GM23248 (cell line): ENCODE data around the gene TNRC6B. TPM values are rescaled to one million over a fixed set of nuclear protein-coding genes. Genes with fewer than 3 reads are reported as not detected.
A peak's percentile ranks its signal among the peaks of the same experiment; 100 is the strongest.

Experiments used
- DNase-seq: peaks from one replicate; pipeline ENCODE4 v3.0.0-alpha.2; 2015
- H2AFZ ChIP-seq: fragments of 200-600 bp; sonication (generic); 2 replicates; pipeline ENCODE4 v1.6.1; 2016; ENCODE audit warnings: antibody characterized with exemption
- H3F3A ChIP-seq: fragments of 200-600 bp; sonication (generic); 2 replicates; pipeline ENCODE4 v1.6.1; 2016; ENCODE audit warnings: mild to moderate bottlenecking, antibody characterized with exemption, mixed run types; ENCODE audit not compliant: insufficient read depth
- H3K27ac ChIP-seq: fragments of 200-600 bp; sonication (generic); 2 replicates; pipeline ENCODE4 v1.5.1; 2016; ENCODE audit warnings: mild to moderate bottlenecking
- H3K27me3 ChIP-seq: fragments of 200-600 bp; sonication (generic); replicated peaks from 2 replicates; pipeline ENCODE4 v1.6.1; 2016; ENCODE audit warnings: mild to moderate bottlenecking; ENCODE audit not compliant: insufficient read depth
- H3K36me3 ChIP-seq: fragments of 200-600 bp; sonication (generic); 2 replicates; pipeline ENCODE4 v1.6.1; 2016; ENCODE audit warnings: low read depth, mild to moderate bottlenecking
- H3K4me1 ChIP-seq: fragments of 200-600 bp; sonication (generic); 2 replicates; pipeline ENCODE4 v1.6.1; 2016; ENCODE audit warnings: mild to moderate bottlenecking; ENCODE audit not compliant: insufficient read depth
- H3K4me2 ChIP-seq: fragments of 200-600 bp; sonication (generic); one replicate; pipeline ENCODE4 v1.6.1; 2016; ENCODE audit warnings: mild to moderate bottlenecking; ENCODE audit not compliant: unreplicated experiment
- H3K4me3 ChIP-seq: fragments of 200-600 bp; sonication (generic); 2 replicates; pipeline ENCODE4 v1.5.1; 2016; ENCODE audit warnings: mild to moderate bottlenecking
- H3K79me2 ChIP-seq: fragments of 200-600 bp; sonication (generic); 2 replicates; pipeline ENCODE4 v1.6.1; 2016; ENCODE audit warnings: mild to moderate bottlenecking; ENCODE audit not compliant: insufficient read depth
- H3K9ac ChIP-seq: fragments of 200-600 bp; sonication (generic); 2 replicates; pipeline ENCODE4 v1.6.1; 2016; ENCODE audit warnings: mild to moderate bottlenecking
- H3K9me2 ChIP-seq: fragments of 200-600 bp; sonication (generic); 2 replicates; pipeline ENCODE4 v1.6.1; 2016; ENCODE audit warnings: mixed run types, mild to moderate bottlenecking, moderate library complexity; ENCODE audit not compliant: insufficient read depth
- H3K9me3 ChIP-seq: fragments of 200-600 bp; sonication (generic); one replicate; pipeline ENCODE4 v1.6.1; 2017; ENCODE audit warnings: low read depth
- H4K20me1 ChIP-seq: fragments of 200-600 bp; sonication (generic); 2 replicates; pipeline ENCODE4 v1.6.0; 2016; ENCODE audit not compliant: insufficient read depth
- EZH2 ChIP-seq: fragments of 200-600 bp; sonication (generic); IDR thresholded peaks from 2 replicates; pipeline ENCODE4 v1.6.1; 2018; ENCODE audit warnings: antibody characterized with exemption, mild to moderate bottlenecking; ENCODE audit not compliant: insufficient read depth, poor library complexity, severe bottlenecking
- EZH2phosphoT487 ChIP-seq: fragments of 200-600 bp; sonication (generic); IDR thresholded peaks from 2 replicates; pipeline ENCODE4 v1.6.1; 2018; ENCODE audit warnings: antibody characterized with exemption, moderate library complexity, mild to moderate bottlenecking, low read depth; ENCODE audit not compliant: insufficient read depth
- WGBS, 2 experiments: methylation state at CpG; one replicate each; pipeline ENCODE4 v1.1.6; 2015 to 2017; ENCODE audit warnings: low lambda C conversion rate in 2 of 2, low coverage in 1 of 2; ENCODE audit errors: missing lambda C conversion rate in 2 of 2; 5-methylcytosine and 5-hydroxymethylcytosine counted together
- in situ Hi-C: fragments of 300-500 bp; cut with MboI; formaldehyde crosslinking; loops from 2 replicates; pipeline ENCODE4 v1.15.0; 2020
- polyA plus RNA-seq: library from polyadenylated mRNA; unstranded; fragments of >200 nt; fragmentation: Nextera tagmentation; extraction: Ambion mirVana; gene quantifications from 2 replicates; pipeline ENCODE4 v1.2.1, GENCODE V29; 2016
- total RNA-seq: library from RNA; depleted of rRNA; stranded (reverse); fragments of >200 nt; shearing (Covaris generic); gene quantifications from 2 replicates; pipeline ENCODE4 v1.2.3, GENCODE V29; 2014

Gene TNRC6B
- total and polyA plus RNA-seq, 2 experiments from 2014 or later: 14.1 to 21.1 TPM

DNA sequence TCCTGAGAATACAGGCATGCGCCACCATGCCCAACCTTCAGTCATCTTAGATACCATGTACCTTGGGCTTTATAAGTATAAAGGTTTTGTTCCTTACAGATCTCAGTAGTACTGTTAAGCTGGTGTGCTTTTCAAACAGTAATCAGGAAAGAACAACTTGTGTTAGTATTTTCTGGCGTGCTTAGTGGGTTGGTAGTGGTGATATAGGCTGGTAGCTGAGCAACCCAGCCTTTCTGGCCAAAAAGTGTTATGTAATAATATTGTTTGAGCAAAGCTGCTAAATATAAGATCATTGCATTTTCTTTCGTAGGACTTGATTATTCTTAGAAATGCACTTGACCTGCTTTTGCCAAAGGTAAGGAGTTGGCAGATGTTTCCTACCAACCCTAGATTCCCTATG lies 175.0 kb downstream of the TNRC6B start:
- H3K4me2 ChIP-seq: no peak overlapping the region
- H3K9ac ChIP-seq: no peak overlapping the region
- no peak overlapping the region for H3K27ac ChIP-seq
- no peak overlapping the region for H2AFZ ChIP-seq
- H4K20me1 ChIP-seq: no peaks in the 10 kb centered on the region
- in situ Hi-C loops: no loop called here
- 94 to 99% methylated on average over 3 of the region's 3 CpGs for WGBS, 2 experiments
- no peak overlapping the region for H3K4me3 ChIP-seq
- H3K27me3 ChIP-seq: no peaks in the 10 kb centered on the region
- no peaks in the 10 kb centered on the region for H3K9me3 ChIP-seq
- DNase-seq: no peak
- H3K9me2 ChIP-seq: no peaks in the 10 kb centered on the region
- H3F3A ChIP-seq: 0 out of 2 replicates have a peak, but pooled peaks cover 2% of the 10 kb centered on the region
- TF ChIP-seq EZH2: no peak
- TF ChIP-seq EZH2phosphoT487: no peak
- H3K36me3 ChIP-seq: peaks cover 65% of the 10 kb centered on the region
- peaks cover 70% of the 10 kb centered on the region for H3K79me2 ChIP-seq
- H3K4me1 ChIP-seq: peaks cover 6% of the 10 kb centered on the region; the same call in 1 of the 2 replicates

DNA sequence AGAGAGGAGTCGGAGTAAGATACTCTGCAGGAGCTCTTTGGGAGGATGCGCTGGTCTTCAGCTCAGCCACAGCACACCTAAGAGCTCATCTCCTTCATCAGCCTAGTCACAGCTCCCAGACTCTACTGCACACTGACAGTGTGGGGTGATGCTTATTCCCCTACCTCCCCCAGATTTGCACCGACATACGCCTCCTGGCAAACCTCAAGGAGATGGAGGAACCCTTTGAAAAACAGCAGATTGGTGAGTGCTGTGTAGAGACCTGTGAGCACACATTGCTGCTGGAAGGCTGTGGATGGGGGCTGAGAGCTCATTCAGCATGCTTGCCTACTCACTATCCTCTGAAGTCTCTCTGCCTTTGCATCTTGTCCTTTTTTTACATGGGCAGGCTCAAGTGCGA lies 183.4 kb downstream of the TNRC6B start:
- 95 to 99% methylated on average over 5 of the region's 5 CpGs for WGBS, 2 experiments
- no peak for TF ChIP-seq EZH2phosphoT487
- no peak for TF ChIP-seq EZH2
- Histone ChIP-seq H3K36me3 (peaks cover 76% of the 10 kb centered on the region), H3K9me3 (no peaks in the 10 kb centered on the region), H3K4me3 (no peak overlapping the region), H3K27me3 (no peaks in the 10 kb centered on the region), H3F3A (peaks cover 18% of the 10 kb centered on the region), H3K9me2 (no peaks in the 10 kb centered on the region), H4K20me1 (no peaks in the 10 kb centered on the region), H2AFZ (no peak overlapping the region), H3K27ac (no peak overlapping the region), H3K4me1 (peaks cover 13% of the 10 kb centered on the region), H3K4me2 (no peak overlapping the region), H3K9ac (no peak overlapping the region), H3K79me2 (0 out of 2 replicates have a peak, but pooled peaks cover 3% of the 10 kb centered on the region)
- DNase-seq: no peak
- in situ Hi-C loops: no loop called here

DNA sequence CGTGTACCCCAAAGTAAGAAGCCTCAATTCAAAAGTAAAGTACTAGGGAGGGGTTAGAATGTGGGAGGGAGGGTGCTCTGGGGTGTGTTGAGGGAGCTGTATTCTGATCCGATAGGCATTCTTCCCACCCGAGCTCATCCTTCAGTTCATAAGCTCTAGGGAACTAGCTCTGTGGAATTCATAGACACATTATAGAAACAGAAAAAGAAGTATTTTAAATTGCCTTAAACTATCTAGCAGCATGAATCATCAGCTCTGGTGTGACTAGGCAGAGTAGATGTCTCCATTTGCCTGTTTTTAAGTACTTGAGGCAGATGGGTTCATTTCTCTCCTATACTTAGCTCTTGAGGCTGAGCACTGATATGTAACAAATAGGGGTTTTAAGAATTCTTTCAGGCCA lies 185.3 kb downstream of the TNRC6B start:
- Histone ChIP-seq H3F3A (peaks cover 18% of the 10 kb centered on the region), H3K79me2 (no peaks in the 10 kb centered on the region), H3K27ac (peak overlapping the region; percentile 72), H2AFZ (0 out of 2 replicates have a peak overlapping the region, but pooled peaks have one; percentile 7), H3K4me3 (no peak overlapping the region), H3K4me2 (no peak overlapping the region), H3K9me2 (no peaks in the 10 kb centered on the region), H4K20me1 (no peaks in the 10 kb centered on the region), H3K9me3 (no peaks in the 10 kb centered on the region), H3K27me3 (no peaks in the 10 kb centered on the region), H3K36me3 (peaks cover 74% of the 10 kb centered on the region), H3K9ac (0 out of 2 replicates have a peak overlapping the region, but pooled peaks have one; percentile 15), H3K4me1 (peaks cover 13% of the 10 kb centered on the region)
- DNase-seq: peak; percentile 77
- TF ChIP-seq EZH2: no peak
- in situ Hi-C loops: no loop called here
- 83 to 84% methylated on average over 3 of the region's 3 CpGs for WGBS, 2 experiments

DNA sequence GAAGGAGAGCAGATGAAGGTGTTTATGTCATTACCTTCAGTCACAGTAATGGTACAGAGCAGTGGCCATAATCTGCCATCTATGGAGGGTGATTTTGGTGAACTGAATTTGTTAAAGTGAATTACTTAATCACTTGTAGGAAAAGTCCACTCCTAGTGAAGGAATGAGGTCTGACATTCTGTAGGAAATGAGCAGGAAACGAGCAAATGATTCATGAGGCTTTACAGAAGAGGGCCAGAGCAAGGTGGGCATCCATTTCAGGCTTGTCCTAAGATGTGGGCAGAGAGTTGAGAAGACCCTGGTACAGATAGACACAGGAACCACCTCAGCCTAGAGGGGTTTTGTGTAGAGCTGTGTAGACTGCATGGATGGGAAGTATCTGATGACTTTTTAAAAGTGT lies 186.7 kb downstream of the TNRC6B start:
- Histone ChIP-seq H3F3A (peaks cover 18% of the 10 kb centered on the region), H3K27ac (no peak overlapping the region), H3K27me3 (no peaks in the 10 kb centered on the region), H3K9ac (no peak overlapping the region), H3K4me1 (peaks cover 13% of the 10 kb centered on the region), H3K4me3 (no peak overlapping the region), H3K79me2 (no peaks in the 10 kb centered on the region), H2AFZ (no peak overlapping the region), H3K9me2 (no peaks in the 10 kb centered on the region), H3K9me3 (no peaks in the 10 kb centered on the region), H3K4me2 (no peak overlapping the region), H3K36me3 (peaks cover 67% of the 10 kb centered on the region), H4K20me1 (no peaks in the 10 kb centered on the region)
- DNase-seq: no peak
- TF ChIP-seq EZH2: no peak
- TF ChIP-seq EZH2phosphoT487: no peak
- 90 to 100% methylated on average over 1 of the region's 1 CpG for WGBS, 2 experiments
- in situ Hi-C loops: no loop called here

GRCh38 chr22:40366068-40366467 lies 188.3 kb downstream of the TNRC6B start:
- H3K79me2 ChIP-seq: peaks cover 5% of the 10 kb centered on the region
- in situ Hi-C loops: no loop called here

More at GRCh38 chr22:40366068-40366467, 188.3 kb downstream of the TNRC6B start:
- H2AFZ ChIP-seq: no peak overlapping the region
- 100% methylated on average over 2 of the region's 2 CpGs for WGBS, 2 experiments
- no peaks in the 10 kb centered on the region for H4K20me1 ChIP-seq
- H3F3A ChIP-seq: peaks cover 22% of the 10 kb centered on the region
- no peak overlapping the region for H3K27ac ChIP-seq
- no peak overlapping the region for H3K4me2 ChIP-seq
- no peaks in the 10 kb centered on the region for H3K9me2 ChIP-seq
- peaks cover 50% of the 10 kb centered on the region for H3K36me3 ChIP-seq
- no peak overlapping the region for H3K9ac ChIP-seq
- no peak overlapping the region for H3K4me3 ChIP-seq
- H3K27me3 ChIP-seq: no peaks in the 10 kb centered on the region
- peaks cover 13% of the 10 kb centered on the region for H3K4me1 ChIP-seq
- H3K9me3 ChIP-seq: no peaks in the 10 kb centered on the region
- DNase-seq: no peak
- TF ChIP-seq EZH2phosphoT487 (no peak), EZH2 (no peak)
